Measurements from ENCODE around the gene RIMS3. TPM values are rescaled to one million over a fixed set of nuclear protein-coding genes. Genes with fewer than 3 reads are reported as not detected.
A peak's percentile ranks its signal among the peaks of the same experiment; 100 is the strongest.

Gene RIMS3
- polyA plus RNA-seq, 3 donors from 2014 or later: 0.31 to 1.7 (median 1.3) TPM

DNA sequence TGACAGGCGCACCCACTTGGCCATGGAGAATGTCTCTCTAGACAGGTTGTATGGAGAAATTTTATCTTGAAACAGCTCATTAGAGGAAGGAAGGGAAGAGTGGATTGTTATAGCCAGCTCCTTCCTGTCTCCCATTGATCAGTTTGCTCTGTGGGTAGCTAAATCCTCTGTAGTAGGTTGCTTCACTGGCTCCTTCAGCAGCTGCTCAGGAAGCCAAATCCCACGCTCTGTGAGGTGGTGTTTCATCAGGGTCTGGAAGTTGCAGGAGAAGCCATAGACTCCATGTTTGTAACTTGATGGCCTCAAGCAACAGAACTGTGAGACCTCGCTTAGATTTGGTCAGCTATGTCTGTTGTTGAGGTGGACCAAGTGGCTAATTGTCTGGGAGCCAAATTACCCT lies 19.2 kb upstream of the RIMS3 start:
- Mint-ChIP-seq H3K9me3 (no peaks in the 10 kb centered on the region), H3K4me3 (no peak overlapping the region), H3K4me1 (peaks cover 0 to 3% of the 10 kb centered on the region in 2 donors), H3K27me3 (ENCODE audit: low read depth in 3 of 3) (peaks cover 0 to 3% (median 0%) of the 10 kb centered on the region in 3 donors), H3K27ac (no peak overlapping the region), H3K36me3 (peaks cover 6 to 9% (median 9%) of the 10 kb centered on the region in 3 donors)
- DNase-seq: no peak

GRCh38 chr1:40679165-40679953 lies 13.9 kb upstream of the RIMS3 start:
- Mint-ChIP-seq H3K4me3 (no peak overlapping the region), H3K9me3 (peaks cover 0 to 1% (median 0%) of the 10 kb centered on the region in 6 donors), H3K36me3 (no peaks in the 10 kb centered on the region), H3K27me3 (ENCODE audit: low read depth in 3 of 3) (peaks cover 1 to 3% (median 1%) of the 10 kb centered on the region in 3 donors), H3K4me1 (no peaks in the 10 kb centered on the region), H3K27ac (no peak overlapping the region)
- DNase-seq: no peak

- no peak for DNase-seq
- H3K27ac Mint-ChIP-seq: no peak overlapping the region
- peaks cover 0 to 1% (median 0%) of the 10 kb centered on the region in 6 donors for H3K9me3 Mint-ChIP-seq
- peaks cover 1 to 5% (median 2%) of the 10 kb centered on the region in 3 donors for H3K27me3 Mint-ChIP-seq (ENCODE audit: low read depth in 3 of 3)
- no peaks in the 10 kb centered on the region for H3K4me1 Mint-ChIP-seq
- H3K4me3 Mint-ChIP-seq: no peak overlapping the region
- H3K36me3 Mint-ChIP-seq: no peaks in the 10 kb centered on the region
These were observed 11.0 kb upstream of the RIMS3 start for GRCh38 chr1:40676501-40676900.

GRCh38 chr1:40673452-40673851 lies 8.0 kb upstream of the RIMS3 start:
- Mint-ChIP-seq H3K4me3 (no peak overlapping the region), H3K36me3 (no peaks in the 10 kb centered on the region), H3K27ac (no peak overlapping the region), H3K9me3 (peaks cover 0 to 1% (median 0%) of the 10 kb centered on the region in 6 donors), H3K4me1 (no peaks in the 10 kb centered on the region), H3K27me3 (ENCODE audit: low read depth in 3 of 3) (peaks cover 1 to 5% (median 2%) of the 10 kb centered on the region in 3 donors)
- DNase-seq: no peak

DNA sequence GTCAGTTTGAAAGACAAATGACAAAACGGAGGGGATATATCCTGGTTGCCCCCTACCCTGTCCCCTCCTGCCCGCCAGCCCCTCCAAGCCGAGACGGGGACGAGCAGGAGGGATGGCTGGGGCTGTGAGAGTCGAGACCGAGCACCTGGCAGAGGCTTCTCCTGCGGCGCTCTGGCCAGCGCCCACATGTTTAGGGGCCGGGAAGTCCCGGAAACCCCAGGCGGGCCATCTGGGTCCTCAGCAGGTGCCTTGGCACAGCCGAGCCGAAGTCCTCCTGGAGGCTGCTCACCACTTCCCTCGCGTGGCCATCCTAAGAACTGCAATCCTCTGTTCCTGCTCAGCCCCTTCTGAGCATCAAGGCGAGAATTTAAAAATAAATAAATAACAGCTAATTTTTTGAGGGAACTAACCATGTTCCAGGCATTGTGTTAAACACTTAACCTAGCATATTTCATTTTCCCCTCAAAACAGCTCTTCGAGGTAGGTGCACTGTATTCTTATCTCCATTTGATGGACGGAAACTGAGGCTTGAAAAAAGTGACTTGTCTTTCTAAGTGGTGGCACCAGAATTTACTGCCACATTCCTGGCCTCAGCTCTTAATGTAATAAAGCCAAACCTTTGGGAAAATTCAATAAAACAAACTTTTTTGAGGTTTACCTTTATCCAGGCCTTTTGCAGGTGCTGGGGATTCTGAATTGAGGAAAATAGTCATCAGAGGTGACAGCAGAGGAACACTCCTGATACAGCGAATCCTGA lies 3.5 kb upstream of the RIMS3 start:
- H3K27me3 Mint-ChIP-seq (ENCODE audit: low read depth in 3 of 3): peaks cover 0 to 4% (median 3%) of the 10 kb centered on the region in 3 donors
- H3K4me1 Mint-ChIP-seq: peaks cover 9% of the 10 kb centered on the region in 2 donors
- no peak overlapping the region for H3K27ac Mint-ChIP-seq
- no peaks in the 10 kb centered on the region for H3K9me3 Mint-ChIP-seq
- peak overlapping the region in 2 of 5 donors; percentile 36 to 46 for H3K4me3 Mint-ChIP-seq
- no peaks in the 10 kb centered on the region for H3K36me3 Mint-ChIP-seq
- peak; percentile 67 to 74 (median 72) for DNase-seq

DNA sequence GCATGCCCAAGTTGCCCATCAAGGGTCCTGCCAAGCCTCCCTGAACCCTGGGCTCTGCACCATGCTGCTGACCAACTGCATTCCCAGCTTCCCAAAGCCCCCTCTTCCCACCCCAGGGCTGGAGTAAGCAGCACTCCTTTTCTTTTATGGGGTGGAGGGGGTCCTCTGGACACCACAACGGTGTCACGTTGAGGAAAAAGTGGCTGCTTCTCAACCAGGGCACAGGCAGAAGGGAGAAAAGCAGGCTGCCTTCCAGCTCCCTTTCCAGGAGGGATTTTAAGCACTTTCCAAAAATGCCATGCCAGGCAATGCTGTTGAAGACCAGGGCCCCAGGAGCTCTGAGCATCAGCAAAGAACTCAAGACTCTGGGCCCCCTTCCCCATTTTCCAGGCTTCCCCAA lies 691 bp downstream of the RIMS3 start:
- DNase-seq: no peak
- Mint-ChIP-seq H3K4me1 (peaks cover 9 to 11% of the 10 kb centered on the region in 2 donors), H3K27me3 (ENCODE audit: low read depth in 3 of 3) (peaks cover 0 to 2% (median 2%) of the 10 kb centered on the region in 3 donors), H3K9me3 (no peaks in the 10 kb centered on the region), H3K27ac (peak overlapping the region in 1 of 6 donors; percentile 76), H3K4me3 (peak overlapping the region; percentile 70 to 84 (median 75)), H3K36me3 (no peaks in the 10 kb centered on the region)

DNA sequence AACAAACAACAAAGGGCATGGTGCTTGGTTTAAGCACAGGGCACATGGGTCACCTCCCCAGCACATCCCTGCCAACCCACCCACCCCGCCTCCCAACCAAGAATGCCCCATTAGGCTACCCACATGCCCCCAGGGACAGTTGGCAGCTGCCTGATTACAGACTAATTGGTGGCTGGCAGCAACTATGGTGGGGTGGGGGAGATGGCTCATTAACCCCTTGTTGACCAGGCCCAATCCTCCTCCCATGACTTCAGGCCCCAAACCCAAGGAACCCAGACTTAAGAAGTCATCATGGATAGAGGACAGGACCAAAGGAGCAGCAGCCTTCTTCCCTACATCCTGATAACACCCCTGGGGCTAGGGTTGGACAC lies 1.3 kb downstream of the RIMS3 start:
- H3K27me3 Mint-ChIP-seq (ENCODE audit: low read depth in 3 of 3): peaks cover 0 to 2% (median 2%) of the 10 kb centered on the region in 3 donors
- H3K4me3 Mint-ChIP-seq: peak overlapping the region; percentile 46 to 84 (median 70)
- H3K4me1 Mint-ChIP-seq: peaks cover 9 to 11% of the 10 kb centered on the region in 2 donors
- no peak for DNase-seq
- H3K9me3 Mint-ChIP-seq: no peaks in the 10 kb centered on the region
- no peak overlapping the region for H3K27ac Mint-ChIP-seq
- no peaks in the 10 kb centered on the region for H3K36me3 Mint-ChIP-seq

DNA sequence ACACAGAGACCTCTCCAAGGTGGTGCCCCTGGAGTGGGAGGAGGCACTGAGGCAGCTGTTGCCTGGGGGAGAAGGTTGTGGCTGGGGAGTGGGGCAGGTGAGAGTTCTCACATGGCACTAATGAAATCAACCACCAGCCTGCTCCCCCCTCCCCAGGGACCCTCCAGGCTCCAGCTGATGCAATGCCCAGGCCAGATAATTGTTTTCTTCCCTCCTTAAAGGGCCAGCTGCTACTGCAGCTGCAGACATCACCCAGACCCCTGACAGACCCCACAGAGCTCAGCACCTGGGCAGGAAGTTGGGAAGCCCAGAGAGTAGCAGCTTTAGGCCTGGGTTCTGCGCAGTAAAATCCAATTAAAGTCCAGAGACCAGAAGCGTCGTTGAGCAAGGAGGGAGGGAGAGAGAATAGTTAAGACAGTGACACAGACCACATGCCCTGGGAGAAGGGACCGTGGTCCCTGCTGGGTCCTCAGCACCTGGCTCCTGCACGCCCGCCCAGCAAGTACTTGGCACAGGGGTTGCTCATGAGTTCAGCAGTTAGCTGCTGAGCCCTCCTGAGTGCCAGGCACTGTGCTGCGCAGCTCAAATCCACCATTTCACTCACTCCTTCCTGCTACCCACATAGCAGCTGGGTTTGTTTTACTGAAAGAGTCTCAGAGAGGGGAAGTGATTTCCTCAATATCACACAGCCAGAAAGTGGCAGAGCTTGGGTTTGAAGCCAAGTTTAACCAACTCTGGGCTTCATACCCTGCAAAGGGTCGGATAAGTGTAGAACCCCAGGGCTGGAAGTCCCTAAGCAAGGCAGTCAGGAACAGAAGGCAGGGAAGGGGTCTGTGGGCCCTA lies 1.9 kb downstream of the RIMS3 start:
- no peaks in the 10 kb centered on the region for H3K36me3 Mint-ChIP-seq
- peaks cover 0 to 2% (median 2%) of the 10 kb centered on the region in 3 donors for H3K27me3 Mint-ChIP-seq (ENCODE audit: low read depth in 3 of 3)
- peaks cover 9 to 11% of the 10 kb centered on the region in 2 donors for H3K4me1 Mint-ChIP-seq
- no peak overlapping the region for H3K27ac Mint-ChIP-seq
- peak overlapping the region; percentile 12 to 63 (median 49) for H3K4me3 Mint-ChIP-seq
- H3K9me3 Mint-ChIP-seq: no peaks in the 10 kb centered on the region
- no peak for DNase-seq

- Mint-ChIP-seq H3K36me3 (no peaks in the 10 kb centered on the region), H3K27ac (peak overlapping the region in 1 of 6 donors; percentile 53), H3K4me1 (peaks cover 9 to 11% of the 10 kb centered on the region in 2 donors), H3K27me3 (ENCODE audit: low read depth in 3 of 3) (peaks cover 0 to 2% (median 2%) of the 10 kb centered on the region in 3 donors), H3K9me3 (no peaks in the 10 kb centered on the region), H3K4me3 (no peak overlapping the region)
- DNase-seq: no peak
These were observed 2.6 kb downstream of the RIMS3 start for GRCh38 chr1:40662864-40663263.

DNA sequence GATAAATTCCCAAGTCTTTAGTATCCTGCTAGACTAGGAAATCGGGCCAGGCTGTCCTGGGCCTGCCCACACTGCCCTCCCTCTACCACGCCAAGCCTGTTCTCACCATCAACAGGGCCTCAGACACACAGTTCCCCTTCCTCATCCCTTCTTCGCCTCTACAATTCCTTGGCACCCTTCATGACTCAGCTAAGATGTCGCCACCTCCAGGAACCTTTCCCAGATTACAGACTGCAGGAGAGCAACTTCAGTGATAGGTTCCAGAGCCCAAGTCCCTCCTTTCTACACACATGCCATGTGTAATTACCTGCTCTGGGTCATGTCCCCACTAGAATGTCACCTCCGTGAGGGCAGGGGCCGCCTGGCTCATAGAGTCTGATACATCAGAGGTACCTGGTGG lies 3.3 kb downstream of the RIMS3 start:
- H3K27me3 Mint-ChIP-seq (ENCODE audit: low read depth in 3 of 3): peaks cover 0 to 2% (median 0%) of the 10 kb centered on the region in 3 donors
- peaks cover 9 to 11% of the 10 kb centered on the region in 2 donors for H3K4me1 Mint-ChIP-seq
- H3K4me3 Mint-ChIP-seq: no peak overlapping the region
- H3K27ac Mint-ChIP-seq: no peak overlapping the region
- H3K36me3 Mint-ChIP-seq: no peaks in the 10 kb centered on the region
- no peak for DNase-seq
- H3K9me3 Mint-ChIP-seq: no peaks in the 10 kb centered on the region

DNA sequence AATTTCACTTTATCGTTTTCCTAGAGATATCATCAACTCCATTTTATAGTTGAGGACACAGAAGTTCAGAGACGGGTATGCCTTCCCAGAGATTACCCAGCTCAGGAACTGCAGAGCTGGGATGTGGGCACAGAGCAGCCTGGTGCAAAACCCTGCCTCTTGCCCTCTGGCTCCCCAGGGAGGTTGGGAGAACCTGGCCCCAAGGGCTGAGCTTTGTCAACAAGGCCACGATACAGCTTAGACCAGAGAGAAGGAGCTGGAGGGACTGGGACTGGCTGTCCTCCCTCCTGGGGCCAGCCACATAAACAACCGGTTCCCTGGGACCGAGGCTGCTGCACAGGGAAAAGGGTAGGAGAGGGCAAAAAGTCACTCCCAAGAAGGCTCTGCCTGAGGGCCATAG lies 3.8 kb downstream of the RIMS3 start:
- no peaks in the 10 kb centered on the region for H3K9me3 Mint-ChIP-seq
- peaks cover 0 to 2% (median 0%) of the 10 kb centered on the region in 3 donors for H3K27me3 Mint-ChIP-seq (ENCODE audit: low read depth in 3 of 3)
- DNase-seq: no peak
- H3K36me3 Mint-ChIP-seq: no peaks in the 10 kb centered on the region
- H3K4me1 Mint-ChIP-seq: peaks cover 9 to 11% of the 10 kb centered on the region in 2 donors
- no peak overlapping the region for H3K4me3 Mint-ChIP-seq
- H3K27ac Mint-ChIP-seq: no peak overlapping the region

DNA sequence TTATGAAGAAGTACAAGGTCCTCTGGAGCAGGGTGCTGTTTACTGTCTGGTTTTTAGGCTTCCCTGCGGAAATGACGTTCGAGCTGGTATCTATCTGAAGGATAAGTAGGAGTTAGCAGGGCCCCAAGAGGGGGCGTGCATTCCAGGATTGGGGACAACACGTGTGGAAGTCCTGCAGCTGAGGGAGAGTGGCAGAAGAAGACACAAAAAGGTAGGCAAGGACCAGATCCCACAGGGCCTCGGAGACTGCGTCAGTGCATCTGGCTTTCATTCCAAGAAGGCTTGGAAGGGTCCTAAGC lies 5.9 kb downstream of the RIMS3 start:
- H3K27me3 Mint-ChIP-seq (ENCODE audit: low read depth in 3 of 3): peaks cover 0 to 2% (median 0%) of the 10 kb centered on the region in 3 donors
- peaks cover 0 to 3% of the 10 kb centered on the region in 2 donors for H3K4me1 Mint-ChIP-seq
- H3K27ac Mint-ChIP-seq: no peak overlapping the region
- H3K9me3 Mint-ChIP-seq: no peaks in the 10 kb centered on the region
- no peaks in the 10 kb centered on the region for H3K36me3 Mint-ChIP-seq
- no peak for DNase-seq
- no peak overlapping the region for H3K4me3 Mint-ChIP-seq

DNA sequence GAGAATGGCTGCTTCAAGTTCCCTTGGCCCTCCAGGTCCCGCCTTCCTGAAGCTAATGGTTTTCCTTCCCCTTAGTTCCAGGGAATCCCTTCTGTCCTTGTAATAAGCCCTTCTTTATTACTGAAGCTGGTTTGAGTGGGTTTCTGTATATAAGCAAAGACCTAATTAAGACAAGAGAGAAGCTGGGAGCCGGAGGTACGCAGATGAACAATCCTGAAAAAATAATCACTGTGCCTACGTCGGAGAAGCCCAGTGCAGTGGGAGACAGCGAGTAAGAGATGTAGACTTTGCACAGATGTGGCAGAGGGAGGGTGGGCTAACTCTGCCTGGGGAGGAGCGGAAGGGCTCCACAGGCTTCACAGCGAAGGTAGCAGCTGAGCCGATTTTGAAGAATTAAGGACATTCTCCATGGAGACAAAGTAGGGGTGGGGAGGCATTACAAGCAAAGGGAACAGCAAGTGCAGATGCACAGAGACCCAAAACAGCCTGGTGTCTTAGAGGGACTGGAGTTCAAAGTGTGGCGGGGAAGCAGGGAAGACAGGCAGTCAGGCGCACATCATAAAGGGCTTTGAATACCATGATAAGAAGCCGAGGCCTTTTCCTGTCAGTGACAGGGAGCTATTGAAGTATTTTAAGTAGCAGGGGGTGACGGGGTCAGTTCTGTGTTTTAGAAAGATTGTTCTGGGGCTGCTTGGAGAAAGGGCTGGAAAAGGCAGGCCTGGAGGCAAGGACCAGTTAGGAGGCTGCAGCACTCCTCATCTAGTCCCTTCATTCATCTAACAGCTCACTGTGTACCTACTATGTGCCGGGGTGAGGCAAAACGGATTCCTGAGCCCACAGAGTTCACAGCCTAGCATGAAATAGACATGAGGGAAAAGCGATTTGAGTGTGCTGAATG lies 6.5 kb downstream of the RIMS3 start:
- H3K4me3 Mint-ChIP-seq: no peak overlapping the region
- DNase-seq: no peak
- peaks cover 0 to 3% of the 10 kb centered on the region in 2 donors for H3K4me1 Mint-ChIP-seq
- H3K27ac Mint-ChIP-seq: no peak overlapping the region
- no peaks in the 10 kb centered on the region for H3K9me3 Mint-ChIP-seq
- H3K36me3 Mint-ChIP-seq: no peaks in the 10 kb centered on the region
- peaks cover 0 to 2% (median 0%) of the 10 kb centered on the region in 3 donors for H3K27me3 Mint-ChIP-seq (ENCODE audit: low read depth in 3 of 3)

Measured in immature natural killer cell (primary cell).